BLaER1 (cell line): ENCODE data around the gene MED13L.

ENCODE experiments used
- H3K27ac ChIP-seq: shearing (Covaris generic); formaldehyde crosslinking; 2 replicates; pipeline ENCODE4 v1.8.1; 2022
- H3K27me3 ChIP-seq: shearing (Covaris generic); formaldehyde crosslinking; 2 replicates; pipeline ENCODE4 v1.8.1; 2022
- H3K36me3 ChIP-seq: shearing (Covaris generic); formaldehyde crosslinking; 2 replicates; pipeline ENCODE4 v1.8.1; 2022
- H3K4me1 ChIP-seq: shearing (Covaris generic); formaldehyde crosslinking; 2 replicates; pipeline ENCODE4 v1.8.1; 2022
- H3K4me2 ChIP-seq: shearing (Covaris generic); formaldehyde crosslinking; 2 replicates; pipeline ENCODE4 v1.8.1; 2022
- H3K4me3 ChIP-seq: shearing (Covaris generic); formaldehyde crosslinking; 2 replicates; pipeline ENCODE4 v1.8.1; 2022
- H3K9ac ChIP-seq: shearing (Covaris generic); formaldehyde crosslinking; 2 replicates; pipeline ENCODE4 v1.8.1; 2022
- H3K9me3 ChIP-seq: shearing (Covaris generic); formaldehyde crosslinking; 2 replicates; pipeline ENCODE4 v1.8.1; 2022
- H4K20me1 ChIP-seq: shearing (Covaris generic); formaldehyde crosslinking; 2 replicates; pipeline ENCODE4 v1.8.1; 2022
- Cebpa-rat ChIP-seq: shearing (Covaris generic); IDR thresholded peaks from 2 replicates; pipeline ENCODE4 v1.8.1; 2022

The MED13L gene

DNA sequence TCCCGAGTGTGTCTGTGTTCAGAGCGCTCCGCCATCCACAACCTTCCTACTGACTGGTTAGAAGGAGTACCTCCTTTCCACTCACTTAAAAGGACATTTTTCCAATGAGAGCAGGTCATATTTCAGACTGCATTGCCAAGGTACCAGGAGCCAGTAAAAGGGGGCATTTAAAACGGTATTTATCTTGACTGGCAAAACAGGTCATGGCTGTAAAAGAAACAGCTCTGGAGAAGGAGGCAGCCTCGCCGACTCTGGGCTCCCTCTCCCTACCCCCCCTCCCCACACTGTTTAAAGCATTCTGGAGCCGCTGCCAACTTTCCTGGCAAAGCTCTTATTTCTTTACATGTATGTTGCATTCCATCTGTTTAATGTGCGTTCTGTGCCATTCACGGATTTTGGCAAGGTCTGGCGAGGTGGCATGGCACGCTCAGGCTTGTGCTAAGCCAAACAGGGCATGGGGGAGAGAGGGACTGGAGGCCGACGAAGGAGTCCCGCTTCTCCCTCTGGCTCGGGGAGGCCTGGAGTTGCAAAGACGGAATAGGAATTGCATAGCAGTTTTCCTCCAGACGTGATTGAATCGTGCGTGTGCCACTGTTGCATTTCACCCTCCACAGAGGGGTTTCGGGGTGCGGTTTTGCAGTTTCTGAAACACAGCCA is 41.2 kb upstream of the MED13L start:
- Histone ChIP-seq H3K4me2 (peak overlapping the region; percentile 81), H3K9ac (no peak overlapping the region), H3K4me3 (0 out of 2 replicates have a peak overlapping the region, but pooled peaks have one; percentile 56), H3K27ac (peak overlapping the region; percentile 88), H3K27me3 (no peaks in the 10 kb centered on the region), H4K20me1 (no peaks in the 10 kb centered on the region), H3K4me1 (peaks cover 88% of the 10 kb centered on the region), H3K36me3 (no peaks in the 10 kb centered on the region), H3K9me3 (no peaks in the 10 kb centered on the region; the same call in 1 of the 2 replicates)
- TF ChIP-seq Cebpa-rat = no peak

DNA sequence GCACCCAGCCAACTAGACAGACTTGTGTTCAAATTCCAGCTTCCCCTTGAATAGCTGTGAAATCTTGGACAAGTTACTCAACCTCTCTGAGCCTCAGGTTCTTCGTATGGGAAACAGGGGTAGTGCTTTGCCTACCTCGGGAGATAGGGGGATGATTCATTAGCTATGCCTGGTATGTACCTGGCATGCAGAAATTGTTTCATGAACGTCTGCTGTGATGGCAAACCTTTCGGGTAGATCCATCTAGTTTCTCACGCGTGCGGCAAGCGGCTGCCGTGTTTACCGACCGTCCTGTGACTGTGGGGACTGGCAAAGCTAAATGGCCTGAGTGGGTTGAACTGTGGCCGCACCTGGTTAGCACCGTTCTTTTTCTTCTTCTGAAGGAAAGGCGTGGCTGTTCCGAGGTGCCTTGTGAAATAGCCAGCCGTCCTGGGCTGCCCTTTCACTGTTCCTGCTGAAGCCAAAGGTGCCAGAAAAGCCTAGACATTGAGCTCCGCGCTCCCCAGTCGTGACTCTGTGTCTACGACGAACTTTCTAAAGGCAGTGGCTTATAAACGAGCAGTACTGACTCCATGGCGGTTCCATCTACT is 40.6 kb upstream of the MED13L start:
- Histone ChIP-seq H3K9me3 (no peaks in the 10 kb centered on the region; the same call in 1 of the 2 replicates), H3K27ac (peak overlapping the region; percentile 88), H3K9ac (no peak overlapping the region)

DNA sequence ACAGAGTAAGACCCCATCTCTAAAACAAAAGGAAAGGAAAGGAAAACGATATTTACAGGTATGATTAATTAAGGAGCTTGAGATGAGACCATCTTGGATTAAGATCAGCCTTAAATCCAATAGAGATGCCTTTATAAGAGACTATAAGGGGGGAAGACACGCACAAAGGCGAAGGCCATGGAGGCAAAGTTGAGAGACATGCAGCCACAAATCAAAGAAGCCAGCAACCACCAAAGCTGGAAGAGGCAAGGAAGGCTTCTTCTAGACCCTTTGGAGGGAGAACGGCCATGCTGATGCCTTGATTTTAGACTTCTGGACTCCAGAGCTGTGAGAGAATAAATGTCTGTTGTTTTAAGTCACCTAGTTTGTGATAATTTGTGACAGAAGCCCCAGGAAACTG is 39.6 kb upstream of the MED13L start:
- Histone ChIP-seq H3K27me3 (no peaks in the 10 kb centered on the region), H3K4me2 (no peak overlapping the region), H4K20me1 (no peaks in the 10 kb centered on the region), H3K9me3 (no peaks in the 10 kb centered on the region; the same call in 1 of the 2 replicates), H3K27ac (no peak overlapping the region), H3K36me3 (no peaks in the 10 kb centered on the region), H3K4me3 (no peak overlapping the region), H3K9ac (no peak overlapping the region), H3K4me1 (peaks cover 98% of the 10 kb centered on the region)
- TF ChIP-seq Cebpa-rat = no peak

More for the DNA sequence above, 40.6 kb upstream of the MED13L start:
- Histone ChIP-seq H3K36me3 (no peaks in the 10 kb centered on the region), H3K4me1 (peaks cover 94% of the 10 kb centered on the region), H3K4me3 (no peak overlapping the region), H4K20me1 (no peaks in the 10 kb centered on the region), H3K4me2 (peak overlapping the region; percentile 81), H3K27me3 (no peaks in the 10 kb centered on the region)
- no peak for TF ChIP-seq Cebpa-rat

DNA sequence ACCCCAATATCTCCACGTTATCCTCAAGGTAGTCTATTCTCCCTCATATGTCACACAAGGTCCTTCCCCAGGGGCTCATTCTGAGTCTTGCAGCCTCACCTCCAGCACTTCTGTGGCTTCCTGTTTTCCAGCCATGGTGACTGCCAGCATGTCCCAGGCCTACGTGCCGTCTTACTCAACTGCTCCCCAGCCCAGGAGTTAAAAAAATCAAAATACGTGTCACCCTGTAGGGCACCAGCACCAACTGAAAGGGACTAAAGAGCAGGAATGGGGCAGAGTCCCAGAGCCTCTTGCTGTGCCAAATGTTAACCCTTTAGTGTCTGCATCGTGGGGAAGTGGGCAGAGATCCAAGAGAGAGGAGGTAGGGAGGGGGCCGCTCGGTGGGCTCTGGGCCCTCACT is 37.0 kb upstream of the MED13L start:
- no peak for TF ChIP-seq Cebpa-rat
- Histone ChIP-seq H3K27me3 (no peaks in the 10 kb centered on the region), H3K36me3 (no peaks in the 10 kb centered on the region), H3K9ac (no peak overlapping the region), H3K4me3 (no peak overlapping the region), H3K9me3 (peaks cover 10% of the 10 kb centered on the region), H4K20me1 (no peaks in the 10 kb centered on the region), H3K27ac (peak overlapping the region; percentile 33; the same call in 1 of the 2 replicates), H3K4me2 (peak overlapping the region; percentile 58), H3K4me1 (peaks cover 71% of the 10 kb centered on the region)

DNA sequence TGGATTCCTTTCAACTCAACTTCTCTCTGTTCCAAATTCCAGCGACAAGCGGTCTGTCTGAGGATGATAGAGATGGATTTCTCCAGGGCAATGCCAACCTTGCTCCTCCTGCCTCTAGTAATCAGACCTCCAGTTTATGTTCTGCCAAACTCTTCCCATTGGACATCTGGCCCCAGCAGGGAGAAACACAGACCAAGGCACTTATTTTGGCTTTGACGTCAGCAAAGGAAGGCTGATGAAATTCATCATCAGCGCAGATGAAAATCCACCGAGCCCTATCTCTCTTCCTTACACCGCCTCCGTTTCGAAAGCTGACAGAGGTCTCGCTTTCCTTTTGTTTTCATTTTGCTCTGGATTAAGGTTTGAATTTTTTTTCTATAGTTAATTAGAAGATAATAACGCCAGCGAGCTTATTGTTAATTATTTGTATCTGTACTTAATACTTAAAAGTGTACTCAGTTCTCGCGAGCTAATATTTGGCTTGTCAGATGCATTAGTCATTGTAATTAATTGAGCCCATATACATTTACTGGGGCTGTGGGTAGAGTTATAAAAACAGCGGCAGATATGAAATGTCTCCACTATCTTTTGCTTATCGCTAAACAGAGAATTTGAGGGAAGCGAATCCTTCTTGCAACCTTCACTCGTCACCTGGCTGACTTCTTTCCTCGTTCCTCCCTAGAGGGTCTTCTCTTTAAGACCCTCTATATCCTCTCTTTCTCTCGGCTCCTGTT is 35.9 kb upstream of the MED13L start:
- no peak overlapping the region for H3K4me3 ChIP-seq
- H3K36me3 ChIP-seq = no peaks in the 10 kb centered on the region
- TF ChIP-seq Cebpa-rat = no peak
- H3K9ac ChIP-seq = no peak overlapping the region
- no peaks in the 10 kb centered on the region for H4K20me1 ChIP-seq
- peaks cover 13% of the 10 kb centered on the region for H3K9me3 ChIP-seq
- peak overlapping the region; percentile 58 for H3K4me2 ChIP-seq
- no peaks in the 10 kb centered on the region for H3K27me3 ChIP-seq
- H3K27ac ChIP-seq = no peak overlapping the region
- H3K4me1 ChIP-seq = peaks cover 60% of the 10 kb centered on the region

DNA sequence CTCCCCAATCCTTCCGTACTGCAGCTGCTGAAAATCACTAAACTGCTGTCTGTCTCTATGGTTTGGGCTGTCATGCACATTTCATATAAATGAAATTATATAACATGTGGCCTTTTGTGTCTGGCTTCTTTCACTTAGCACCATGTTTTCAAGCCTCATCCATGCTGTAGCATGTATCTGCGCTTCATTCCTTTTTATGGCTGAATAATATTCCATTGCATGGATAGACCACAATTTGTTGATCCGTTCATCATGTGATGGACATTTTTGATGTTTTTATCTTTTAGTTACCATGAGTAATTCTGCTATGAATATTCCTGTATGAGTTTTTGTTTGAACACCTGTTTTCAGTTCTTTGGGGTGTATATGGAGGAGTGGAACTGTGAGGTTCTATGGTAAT is 32.6 kb upstream of the MED13L start:
- no peak overlapping the region for H3K27ac ChIP-seq
- TF ChIP-seq Cebpa-rat = no peak

DNA sequence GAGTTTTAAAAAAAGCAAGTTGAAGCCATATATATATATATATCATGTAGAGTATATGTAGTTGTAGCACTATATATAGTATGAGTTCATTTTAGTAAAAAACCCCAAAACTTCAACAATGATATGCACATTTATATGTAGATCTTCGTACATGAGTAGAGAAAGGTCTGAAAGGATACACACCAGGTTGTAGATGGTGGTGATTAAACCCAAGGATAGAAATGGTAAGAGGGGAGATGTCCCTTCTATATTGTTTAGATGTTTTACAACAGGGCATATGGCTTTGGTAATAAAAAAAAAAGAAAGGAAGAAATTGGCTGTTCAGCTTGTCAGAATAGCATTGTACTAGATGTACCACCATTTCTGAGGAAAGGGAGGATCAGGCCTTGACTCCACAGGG is 31.9 kb upstream of the MED13L start:
- Histone ChIP-seq H3K36me3 (no peaks in the 10 kb centered on the region), H3K4me2 (no peak overlapping the region), H3K9me3 (peaks cover 13% of the 10 kb centered on the region), H3K27me3 (no peaks in the 10 kb centered on the region), H3K9ac (no peak overlapping the region), H3K27ac (no peak overlapping the region), H4K20me1 (no peaks in the 10 kb centered on the region), H3K4me3 (no peak overlapping the region), H3K4me1 (peaks cover 34% of the 10 kb centered on the region)
- no peak for TF ChIP-seq Cebpa-rat

More for the DNA sequence above, 32.6 kb upstream of the MED13L start:
- no peaks in the 10 kb centered on the region for H4K20me1 ChIP-seq
- no peak overlapping the region for H3K9ac ChIP-seq
- no peaks in the 10 kb centered on the region for H3K36me3 ChIP-seq
- no peak overlapping the region for H3K4me2 ChIP-seq
- peaks cover 42% of the 10 kb centered on the region for H3K4me1 ChIP-seq
- peaks cover 13% of the 10 kb centered on the region for H3K9me3 ChIP-seq
- H3K27me3 ChIP-seq = no peaks in the 10 kb centered on the region
- no peak overlapping the region for H3K4me3 ChIP-seq

DNA sequence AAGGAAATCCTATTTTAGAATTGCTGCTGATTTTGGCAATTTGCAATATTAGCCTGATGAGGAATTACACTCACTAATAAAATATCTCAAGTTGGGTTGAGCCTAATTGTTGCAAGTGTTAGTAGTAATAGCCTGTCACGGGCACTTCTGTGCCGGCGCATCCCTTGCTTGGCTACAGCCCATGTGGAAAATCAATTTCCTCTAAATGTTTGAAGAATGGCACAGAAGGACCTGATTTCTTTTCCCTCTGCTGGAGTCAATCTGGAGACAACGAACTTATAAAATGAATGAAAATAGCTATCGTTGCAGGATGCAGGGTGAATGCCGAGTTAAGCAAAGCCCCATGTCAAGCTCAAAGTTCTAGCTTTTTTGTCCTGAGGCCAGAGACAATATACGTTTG is 31.2 kb upstream of the MED13L start:
- Histone ChIP-seq H3K27me3 (no peaks in the 10 kb centered on the region), H3K4me3 (no peak overlapping the region), H3K9me3 (peaks cover 13% of the 10 kb centered on the region), H3K9ac (no peak overlapping the region), H3K27ac (no peak overlapping the region), H3K4me2 (no peak overlapping the region), H4K20me1 (no peaks in the 10 kb centered on the region), H3K4me1 (peaks cover 31% of the 10 kb centered on the region), H3K36me3 (no peaks in the 10 kb centered on the region)
- TF ChIP-seq Cebpa-rat = no peak

DNA sequence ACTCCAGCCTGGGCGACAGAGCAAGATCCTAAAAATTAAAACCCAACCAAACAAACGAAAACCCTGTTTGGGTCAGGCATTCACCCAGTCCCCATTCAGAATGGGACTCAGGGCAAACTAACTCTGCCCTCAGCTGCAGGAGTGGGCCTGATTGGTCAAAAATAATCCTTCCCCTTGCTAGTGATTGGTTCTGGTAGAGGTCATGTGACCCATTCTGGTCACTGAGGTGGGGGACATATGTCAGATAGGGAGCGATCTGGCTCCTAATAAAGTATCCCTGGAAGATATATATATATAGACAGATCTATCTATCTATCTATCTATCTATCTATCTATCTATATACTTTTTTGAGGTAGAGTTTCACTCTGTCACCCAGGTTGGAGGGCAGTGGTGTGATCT is 29.5 kb upstream of the MED13L start:
- H3K4me3 ChIP-seq = no peak overlapping the region
- no peak overlapping the region for H3K9ac ChIP-seq
- no peaks in the 10 kb centered on the region for H3K27me3 ChIP-seq
- no peaks in the 10 kb centered on the region for H4K20me1 ChIP-seq
- H3K27ac ChIP-seq = no peak overlapping the region
- no peak for TF ChIP-seq Cebpa-rat
- H3K9me3 ChIP-seq = peaks cover 13% of the 10 kb centered on the region
- no peak overlapping the region for H3K4me2 ChIP-seq
- H3K4me1 ChIP-seq = peaks cover 33% of the 10 kb centered on the region
- no peaks in the 10 kb centered on the region for H3K36me3 ChIP-seq

DNA sequence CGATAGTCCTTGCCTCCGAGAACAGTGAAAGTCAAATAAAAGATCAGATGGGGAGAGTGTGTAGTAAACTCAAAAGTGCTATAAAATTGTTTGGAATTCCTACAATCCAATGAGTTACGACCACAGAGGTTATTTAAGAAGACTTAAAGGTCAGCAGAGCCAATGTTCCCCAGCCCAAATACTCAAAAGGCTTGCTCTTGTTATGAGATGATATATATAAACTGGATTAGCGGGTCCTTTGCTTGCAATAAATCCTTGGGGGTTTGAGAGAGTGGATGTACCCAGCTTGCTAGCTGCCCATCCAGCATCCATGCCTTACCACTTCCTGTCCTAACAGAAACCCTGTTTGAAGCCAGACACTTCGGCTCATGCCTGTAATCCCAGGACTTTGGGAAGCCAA is 29.0 kb upstream of the MED13L start:
- H3K4me2 ChIP-seq = no peak overlapping the region
- no peaks in the 10 kb centered on the region for H3K36me3 ChIP-seq
- no peak overlapping the region for H3K9ac ChIP-seq
- H4K20me1 ChIP-seq = no peaks in the 10 kb centered on the region
- no peak for TF ChIP-seq Cebpa-rat
- H3K4me3 ChIP-seq = no peak overlapping the region
- no peak overlapping the region for H3K27ac ChIP-seq
- no peaks in the 10 kb centered on the region for H3K27me3 ChIP-seq
- H3K4me1 ChIP-seq = peaks cover 35% of the 10 kb centered on the region
- H3K9me3 ChIP-seq = peaks cover 13% of the 10 kb centered on the region
